ENCODE measurements around the gene PFDN6. TPM values are rescaled to one million over a fixed set of nuclear protein-coding genes. Genes with fewer than 3 reads are reported as not detected.

PFDN6 gene
- total and polyA plus RNA-seq, 2 of the 13 experiments (the other 11 are each of a cell fraction or from before 2014, with no cell fraction given): 75.5 to 87.0 TPM

GRCh38 chr6:33312361-33313104 is 23.1 kb downstream of the PFDN6 start (continued):
- TF ChIP-seq ZBTB40 (IDR thresholded peaks at IDR 0.05) (no peak), ZBTB40 (CRISPR knock-in tag; IDR thresholded peaks at IDR 0.05) (no peak), ZNF264 (CRISPR knock-in tag; IDR thresholded peaks at IDR 0.05) (0 out of 2 replicates have a peak, but pooled peaks have one; percentile 30), FOXJ3 (CRISPR knock-in tag; IDR thresholded peaks at IDR 0.05; ENCODE audit: borderline replicate concordance) (no peak), BORCS8-MEF2B (CRISPR knock-in tag; IDR thresholded peaks at IDR 0.05) (peak; percentile 28; the same call in 1 of the 2 replicates), THAP11 (CRISPR knock-in tag; IDR thresholded peaks at IDR 0.05) (no peak), GATAD2A (CRISPR knock-in tag; IDR thresholded peaks at IDR 0.05) (peak; percentile 67; the same call in 1 of the 2 replicates), NFIB (CRISPR knock-in tag; IDR thresholded peaks at IDR 0.05; ENCODE audit: borderline replicate concordance) (no peak), HIVEP1 (CRISPR knock-in tag; IDR thresholded peaks at IDR 0.05) (peak; percentile 69; the same call in 1 of the 2 replicates), ZNF768 (CRISPR knock-in tag; IDR thresholded peaks at IDR 0.05) (peak; percentile 55; the same call in 1 of the 2 replicates), ZNF792 (CRISPR knock-in tag; IDR thresholded peaks at IDR 0.05) (peak; percentile 68; the same call in 1 of the 2 replicates), MTA1 (CRISPR knock-in tag; IDR thresholded peaks at IDR 0.05; ENCODE audit: borderline replicate concordance) (peak; percentile 47), MLLT10 (CRISPR knock-in tag; IDR thresholded peaks at IDR 0.05) (no peak), ELF3 (CRISPR knock-in tag; IDR thresholded peaks at IDR 0.05) (peak; percentile 48; the same call in 1 of the 2 replicates), ZFP36L2 (CRISPR knock-in tag; IDR thresholded peaks at IDR 0.05) (no peak), NRL (CRISPR knock-in tag; IDR thresholded peaks at IDR 0.05; ENCODE audit: borderline replicate concordance) (0 out of 2 replicates have a peak, but pooled peaks have one; percentile 29)
- TF ChIP-seq, protein P1, sequence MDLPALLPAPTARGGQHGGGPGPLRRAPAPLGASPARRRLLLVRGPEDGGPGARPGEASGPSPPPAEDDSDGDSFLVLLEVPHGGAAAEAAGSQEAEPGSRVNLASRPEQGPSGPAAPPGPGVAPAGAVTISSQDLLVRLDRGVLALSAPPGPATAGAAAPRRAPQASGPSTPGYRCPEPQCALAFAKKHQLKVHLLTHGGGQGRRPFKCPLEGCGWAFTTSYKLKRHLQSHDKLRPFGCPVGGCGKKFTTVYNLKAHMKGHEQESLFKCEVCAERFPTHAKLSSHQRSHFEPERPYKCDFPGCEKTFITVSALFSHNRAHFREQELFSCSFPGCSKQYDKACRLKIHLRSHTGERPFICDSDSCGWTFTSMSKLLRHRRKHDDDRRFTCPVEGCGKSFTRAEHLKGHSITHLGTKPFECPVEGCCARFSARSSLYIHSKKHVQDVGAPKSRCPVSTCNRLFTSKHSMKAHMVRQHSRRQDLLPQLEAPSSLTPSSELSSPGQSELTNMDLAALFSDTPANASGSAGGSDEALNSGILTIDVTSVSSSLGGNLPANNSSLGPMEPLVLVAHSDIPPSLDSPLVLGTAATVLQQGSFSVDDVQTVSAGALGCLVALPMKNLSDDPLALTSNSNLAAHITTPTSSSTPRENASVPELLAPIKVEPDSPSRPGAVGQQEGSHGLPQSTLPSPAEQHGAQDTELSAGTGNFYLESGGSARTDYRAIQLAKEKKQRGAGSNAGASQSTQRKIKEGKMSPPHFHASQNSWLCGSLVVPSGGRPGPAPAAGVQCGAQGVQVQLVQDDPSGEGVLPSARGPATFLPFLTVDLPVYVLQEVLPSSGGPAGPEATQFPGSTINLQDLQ (CRISPR knock-in tag; IDR thresholded peaks at IDR 0.05): no peak
- TF ChIP-seq, protein P2, sequence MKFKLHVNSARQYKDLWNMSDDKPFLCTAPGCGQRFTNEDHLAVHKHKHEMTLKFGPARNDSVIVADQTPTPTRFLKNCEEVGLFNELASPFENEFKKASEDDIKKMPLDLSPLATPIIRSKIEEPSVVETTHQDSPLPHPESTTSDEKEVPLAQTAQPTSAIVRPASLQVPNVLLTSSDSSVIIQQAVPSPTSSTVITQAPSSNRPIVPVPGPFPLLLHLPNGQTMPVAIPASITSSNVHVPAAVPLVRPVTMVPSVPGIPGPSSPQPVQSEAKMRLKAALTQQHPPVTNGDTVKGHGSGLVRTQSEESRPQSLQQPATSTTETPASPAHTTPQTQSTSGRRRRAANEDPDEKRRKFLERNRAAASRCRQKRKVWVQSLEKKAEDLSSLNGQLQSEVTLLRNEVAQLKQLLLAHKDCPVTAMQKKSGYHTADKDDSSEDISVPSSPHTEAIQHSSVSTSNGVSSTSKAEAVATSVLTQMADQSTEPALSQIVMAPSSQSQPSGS (CRISPR knock-in tag; IDR thresholded peaks at IDR 0.05): peak; percentile 68; the same call in 1 of the 2 replicates
